Ovary (tissue), 3 donors: Measurements from ENCODE around the gene CFAP100.

Source experiments
- EP300 ChIP-seq: sonication (generic); formaldehyde crosslinking; IDR thresholded peaks from one replicate; pipeline ENCODE4 v1.6.1; 2017; ENCODE audit warnings: antibody characterized with exemption
- TF ChIP-seq, protein P1 (sequence below), 3 donors: fragments of 450-650 bp in 2 of 3; fragments of 200-600 bp in 1 of 3; IDR thresholded peaks; one replicate each; pipeline versions ENCODE4 v1.5.1 to v1.8.0; 2016 to 2022; ENCODE audit warnings: antibody characterized with exemption in 3 of 3, mild to moderate bottlenecking in 1 of 3
- donor health status: DM: no; HTN: no; CAD: no.

GRCh38 chr3:126454437-126455198, 59.9 kb downstream of the CFAP100 start:
- TF ChIP-seq, protein P1, sequence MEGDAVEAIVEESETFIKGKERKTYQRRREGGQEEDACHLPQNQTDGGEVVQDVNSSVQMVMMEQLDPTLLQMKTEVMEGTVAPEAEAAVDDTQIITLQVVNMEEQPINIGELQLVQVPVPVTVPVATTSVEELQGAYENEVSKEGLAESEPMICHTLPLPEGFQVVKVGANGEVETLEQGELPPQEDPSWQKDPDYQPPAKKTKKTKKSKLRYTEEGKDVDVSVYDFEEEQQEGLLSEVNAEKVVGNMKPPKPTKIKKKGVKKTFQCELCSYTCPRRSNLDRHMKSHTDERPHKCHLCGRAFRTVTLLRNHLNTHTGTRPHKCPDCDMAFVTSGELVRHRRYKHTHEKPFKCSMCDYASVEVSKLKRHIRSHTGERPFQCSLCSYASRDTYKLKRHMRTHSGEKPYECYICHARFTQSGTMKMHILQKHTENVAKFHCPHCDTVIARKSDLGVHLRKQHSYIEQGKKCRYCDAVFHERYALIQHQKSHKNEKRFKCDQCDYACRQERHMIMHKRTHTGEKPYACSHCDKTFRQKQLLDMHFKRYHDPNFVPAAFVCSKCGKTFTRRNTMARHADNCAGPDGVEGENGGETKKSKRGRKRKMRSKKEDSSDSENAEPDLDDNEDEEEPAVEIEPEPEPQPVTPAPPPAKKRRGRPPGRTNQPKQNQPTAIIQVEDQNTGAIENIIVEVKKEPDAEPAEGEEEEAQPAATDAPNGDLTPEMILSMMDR (IDR thresholded peaks at IDR 0.05) = no peak
- TF ChIP-seq EP300 = no peak
